ENCODE data around the gene NSD2.

DNA sequence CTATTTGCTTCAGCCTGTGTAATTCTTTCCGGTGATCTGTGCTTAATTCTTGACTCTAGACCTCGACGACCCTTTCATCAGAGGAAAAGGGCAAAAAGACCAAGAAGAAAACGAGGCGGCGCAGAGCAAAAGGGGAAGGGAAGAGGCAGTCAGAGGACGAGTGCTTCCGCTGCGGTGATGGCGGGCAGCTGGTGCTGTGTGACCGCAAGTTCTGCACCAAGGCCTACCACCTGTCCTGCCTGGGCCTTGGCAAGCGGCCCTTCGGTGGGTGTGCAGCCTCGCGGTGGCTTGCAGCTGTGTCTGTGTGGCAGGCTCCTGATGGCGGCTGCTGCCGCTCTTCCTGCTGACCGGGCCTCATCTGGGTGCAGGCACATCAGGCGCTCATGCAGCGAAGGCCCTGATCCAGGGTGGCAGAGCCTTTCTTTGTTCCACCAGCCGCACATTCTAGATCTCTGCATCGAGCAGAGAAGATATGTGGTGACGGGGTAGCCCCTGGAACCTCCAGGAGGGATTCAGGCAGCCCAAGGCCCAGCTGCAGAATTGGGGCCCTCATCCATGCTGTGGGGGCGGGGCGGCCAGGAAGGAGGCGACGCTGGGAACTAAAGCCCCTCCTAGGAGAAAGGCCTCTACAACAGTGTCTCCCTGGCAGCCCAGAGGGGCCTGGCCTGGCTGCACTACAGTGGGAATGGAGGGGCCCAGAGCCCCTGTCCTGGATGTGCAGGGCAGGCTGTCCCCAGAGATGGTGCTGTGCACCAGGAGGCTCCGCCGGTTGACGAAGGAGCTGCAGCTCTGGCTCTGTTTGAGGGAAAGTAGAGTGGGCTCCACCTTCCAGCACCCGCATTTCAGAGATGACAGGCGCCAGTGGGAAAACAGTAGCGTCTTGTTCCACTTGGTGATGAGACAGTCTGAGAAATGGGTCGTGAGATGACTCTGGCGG lies 105.5 kb downstream of the NSD2 start:
- TF ChIP-seq CTCF (conservative IDR thresholded peaks at IDR 0.05 in 1 of 2, IDR thresholded peaks at IDR 0.05 in 1 of 2; ENCODE audit: extremely low read depth in 1 of 2, insufficient read depth in 1 of 2, low read depth in 1 of 2, low read length in 2 of 2) (no peak), EZH2 (IDR thresholded peaks at IDR 0.05; ENCODE audit: borderline replicate concordance, low read length) (no peak)
